HG02852 (cell line): ENCODE results near the gene TBX20.
"Not testable (repeated sequence)": the region's sequence is repeated elsewhere in the genome, so short reads cannot be mapped to it uniquely, and the experiment has no call there.

Experiments
- ATAC-seq: cut with Tn5 transposase; IDR thresholded peaks from one replicate; pipeline ENCODE4 v1.9.1; 2021; ENCODE audit warnings: mild to moderate bottlenecking, moderate library complexity; ENCODE audit not compliant: unreplicated experiment

TBX20 gene

DNA sequence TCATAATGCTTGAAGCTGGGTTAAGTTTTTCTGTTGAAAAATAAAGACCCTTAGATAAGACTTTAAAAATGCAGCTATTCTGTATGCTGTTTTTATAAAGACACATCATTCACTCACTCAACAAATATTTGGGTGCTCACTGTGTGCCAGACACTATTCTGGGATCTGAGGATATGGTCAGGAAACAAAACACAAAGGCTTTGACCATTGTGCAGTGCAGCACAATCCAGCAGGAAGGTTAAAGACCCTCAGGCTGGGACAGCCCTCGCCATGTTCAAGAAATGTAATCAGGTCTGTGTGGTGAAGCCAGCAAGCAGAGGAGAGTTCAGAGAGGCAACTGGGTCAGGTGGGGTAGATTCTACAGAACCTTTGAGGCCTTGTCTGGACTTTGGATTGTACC lies 31.5 kb downstream of the TBX20 start:
- not testable (repeated sequence) for ATAC-seq

- ATAC-seq: not testable (repeated sequence)
Measured at GRCh38 chr7:35220176-35220575, 33.7 kb downstream of the TBX20 start.

GRCh38 chr7:35216033-35216432 lies 37.9 kb downstream of the TBX20 start:
- not testable (repeated sequence) for ATAC-seq

DNA sequence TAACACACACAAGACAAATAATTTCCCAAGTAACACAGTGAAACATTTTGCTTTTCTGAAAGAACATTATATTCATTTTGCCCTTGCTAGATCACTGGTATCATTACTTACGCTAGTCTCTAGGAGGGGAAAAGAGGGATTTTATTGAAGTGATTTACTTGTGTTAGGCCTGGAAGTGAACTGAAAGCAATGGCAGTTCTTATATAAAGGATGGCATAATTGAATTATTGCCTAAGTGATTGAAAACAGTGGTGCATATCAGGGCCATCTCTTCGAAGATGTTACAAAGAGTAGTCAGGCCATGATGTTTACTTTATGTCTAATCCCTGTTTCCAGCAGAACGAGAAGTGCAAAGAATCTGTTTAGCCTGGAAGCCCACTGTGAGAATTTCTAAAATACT lies 38.8 kb downstream of the TBX20 start:
- ATAC-seq: not testable (repeated sequence)

DNA sequence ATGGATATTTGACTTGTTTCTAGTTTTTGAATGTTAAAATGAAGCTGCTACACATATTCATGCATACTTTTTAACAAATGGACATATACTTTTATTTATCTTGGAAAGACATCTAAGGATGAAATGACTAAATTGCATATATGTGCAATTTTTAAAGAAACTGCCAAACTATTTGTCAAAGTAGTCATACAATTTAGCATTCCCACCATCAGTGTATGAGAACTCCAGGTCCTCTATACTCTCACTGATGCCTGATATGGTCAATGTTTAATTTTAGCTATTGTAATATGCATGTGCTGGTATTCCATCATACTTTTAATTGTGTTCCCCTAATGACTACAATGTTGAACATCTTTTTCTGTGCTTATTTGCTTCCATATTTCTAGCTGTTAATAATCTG lies 47.0 kb downstream of the TBX20 start:
- ATAC-seq: not testable (repeated sequence)

- ATAC-seq: not testable (repeated sequence)
Measured at GRCh38 chr7:35204850-35205249, 49.0 kb downstream of the TBX20 start.

DNA sequence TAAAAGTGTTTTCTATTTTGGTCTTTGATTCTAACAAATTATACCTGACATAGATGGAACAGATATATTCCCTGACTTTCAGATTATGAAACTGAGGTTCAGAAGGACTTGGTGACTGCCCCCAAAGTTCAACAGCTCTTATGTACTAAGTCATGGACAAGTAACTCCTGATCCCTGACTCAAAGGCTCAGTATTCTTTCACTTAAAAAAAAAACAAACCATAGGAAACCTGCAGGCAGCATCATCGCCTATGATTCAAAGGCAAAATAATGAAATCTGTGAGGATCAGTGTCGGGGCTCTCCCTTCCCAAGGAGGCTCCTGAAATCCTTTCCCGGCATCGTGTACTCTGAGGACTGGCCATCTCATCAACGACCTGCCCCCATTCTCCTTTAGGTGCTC lies 49.9 kb downstream of the TBX20 start:
- ATAC-seq: not testable (repeated sequence)

GRCh38 chr7:35202353-35202752 lies 51.5 kb downstream of the TBX20 start:
- not testable (repeated sequence) for ATAC-seq

GRCh38 chr7:35200170-35200569 lies 53.7 kb downstream of the TBX20 start:
- ATAC-seq: not testable (repeated sequence)

GRCh38 chr7:35198370-35199140 lies 55.3 kb downstream of the TBX20 start:
- not testable (repeated sequence) for ATAC-seq

DNA sequence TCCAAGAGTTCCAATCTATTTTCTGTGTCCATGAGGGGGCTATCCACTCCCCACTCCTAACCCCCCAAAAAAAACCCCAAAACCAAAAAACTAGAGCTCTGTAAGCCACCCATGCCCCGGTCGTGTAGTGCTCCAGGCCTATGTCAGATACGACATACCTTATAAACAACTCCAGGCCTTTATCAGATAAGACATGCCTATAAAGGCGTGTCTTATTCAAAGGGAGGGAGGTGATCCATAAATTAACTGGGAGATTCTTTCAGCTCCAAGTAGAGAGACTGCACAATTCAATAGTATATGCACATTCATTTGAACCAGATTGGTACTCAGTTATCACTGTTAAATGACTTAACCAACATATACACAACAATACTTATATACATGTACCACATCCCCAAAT lies 62.3 kb downstream of the TBX20 start:
- ATAC-seq: not testable (repeated sequence)

DNA sequence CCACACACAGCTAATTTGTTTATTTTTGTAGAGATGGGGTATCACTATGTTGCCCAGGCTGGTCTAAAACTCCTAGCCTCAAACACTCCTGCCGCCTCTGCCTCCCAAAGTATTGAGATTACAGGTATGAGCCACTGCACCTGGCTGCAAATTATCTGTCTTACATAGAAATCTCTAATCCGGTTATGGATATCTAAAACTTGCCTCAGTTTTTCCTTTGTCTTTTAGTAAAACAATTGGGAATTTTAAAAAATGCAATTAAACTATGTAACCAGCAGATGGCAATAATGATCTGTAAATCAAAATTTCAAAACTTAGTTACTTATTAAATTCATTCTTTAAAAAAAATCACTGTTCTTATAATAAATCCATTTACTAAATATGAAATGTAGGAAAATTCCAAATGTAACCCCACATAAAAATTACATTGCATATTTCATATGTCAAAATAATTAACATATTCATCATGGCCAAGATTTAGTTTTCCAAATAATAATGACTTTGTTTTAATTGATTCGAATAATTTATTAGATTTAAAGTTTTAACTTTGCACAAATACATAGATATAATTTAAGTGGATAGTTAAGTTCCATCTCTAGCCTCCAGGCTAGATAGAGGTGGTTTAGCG lies 63.6 kb downstream of the TBX20 start:
- not testable (repeated sequence) for ATAC-seq

GRCh38 chr7:35186751-35187150 lies 67.1 kb downstream of the TBX20 start:
- ATAC-seq: not testable (repeated sequence)

GRCh38 chr7:35185908-35186731 lies 67.8 kb downstream of the TBX20 start:
- no peak for ATAC-seq

DNA sequence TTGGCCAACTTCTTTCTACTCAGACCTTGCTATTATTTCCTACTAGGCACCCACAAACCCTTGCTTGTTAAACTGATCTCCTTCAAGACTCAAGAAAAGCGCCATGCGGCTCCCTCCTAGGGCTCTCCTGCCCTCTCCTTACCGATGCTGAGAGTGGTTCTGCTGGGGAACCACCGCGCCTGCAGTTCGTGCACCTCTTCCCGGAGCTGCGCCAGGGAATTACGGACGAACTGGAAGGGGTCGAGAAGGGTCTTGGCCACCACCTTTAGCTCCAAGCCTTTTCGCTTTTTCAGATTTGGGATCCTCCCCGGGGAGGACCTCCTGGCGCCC lies 68.4 kb downstream of the TBX20 start:
- ATAC-seq: not testable (repeated sequence)

- not testable (repeated sequence) for ATAC-seq
Measured at GRCh38 chr7:35184961-35185360, 68.9 kb downstream of the TBX20 start.

- not testable (repeated sequence) for ATAC-seq
Measured at GRCh38 chr7:35183873-35184503, 69.9 kb downstream of the TBX20 start.

GRCh38 chr7:35180665-35181064 lies 73.2 kb downstream of the TBX20 start:
- not testable (repeated sequence) for ATAC-seq

GRCh38 chr7:35173176-35173575 lies 80.7 kb downstream of the TBX20 start:
- ATAC-seq: not testable (repeated sequence)

- not testable (repeated sequence) for ATAC-seq
Measured at GRCh38 chr7:35172131-35172530, 81.8 kb downstream of the TBX20 start.

GRCh38 chr7:35167658-35168057 lies 86.2 kb downstream of the TBX20 start:
- not testable (repeated sequence) for ATAC-seq
